Thyroid gland (tissue), 4 donors: ENCODE data around the gene TSPAN15.

Experiments used
- POLR2A ChIP-seq, 2 donors: fragments of 450-650 bp; IDR thresholded peaks; one replicate each; pipeline ENCODE4 v1.6.1; 2017; ENCODE audit warnings: antibody characterized with exemption in 2 of 2, mild to moderate bottlenecking in 2 of 2, moderate library complexity in 1 of 2
- TF ChIP-seq, protein P1 (sequence below), 6 experiments: fragments of 200-600 bp in 3 of 6; fragments of 450-650 bp in 3 of 6; sonication (generic) in 3 of 6; IDR thresholded peaks; one replicate each; pipeline ENCODE4 v1.5.1; 2016 to 2019; ENCODE audit warnings: antibody characterized with exemption in 6 of 6, mild to moderate bottlenecking in 2 of 6, inconsistent platforms in 1 of 6, moderate library complexity in 1 of 6

DNA sequence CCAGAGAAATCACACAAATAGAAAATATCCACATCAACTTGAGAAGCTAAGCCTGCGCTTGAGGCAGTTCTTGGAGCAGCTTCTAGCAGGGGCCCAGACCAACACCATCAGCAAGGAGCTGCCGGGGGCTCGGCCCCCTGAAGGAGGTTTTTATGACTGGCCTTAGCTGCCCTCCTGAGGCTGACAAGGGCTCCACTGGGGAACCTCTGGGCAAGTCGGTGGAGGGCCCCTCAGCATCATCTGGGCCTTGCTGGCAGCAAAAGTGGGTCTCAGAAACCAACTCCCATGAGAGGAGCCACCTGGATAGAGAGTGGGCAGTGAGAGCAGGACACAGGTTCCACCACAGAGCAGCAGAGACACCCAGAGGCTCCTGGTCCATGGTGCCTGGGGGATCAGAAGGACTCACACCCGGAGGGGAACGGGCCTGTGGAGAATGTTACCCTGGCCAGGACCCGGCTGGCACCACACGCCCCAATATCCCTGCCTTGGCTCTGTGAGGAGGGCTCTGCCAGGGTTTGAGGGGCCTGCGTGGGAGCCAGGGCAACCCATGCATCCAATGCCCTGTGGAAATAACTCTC, 66.1 kb downstream of the TSPAN15 start:
- TF ChIP-seq POLR2A (IDR thresholded peaks at IDR 0.05), result no peak
- TF ChIP-seq, protein P1, sequence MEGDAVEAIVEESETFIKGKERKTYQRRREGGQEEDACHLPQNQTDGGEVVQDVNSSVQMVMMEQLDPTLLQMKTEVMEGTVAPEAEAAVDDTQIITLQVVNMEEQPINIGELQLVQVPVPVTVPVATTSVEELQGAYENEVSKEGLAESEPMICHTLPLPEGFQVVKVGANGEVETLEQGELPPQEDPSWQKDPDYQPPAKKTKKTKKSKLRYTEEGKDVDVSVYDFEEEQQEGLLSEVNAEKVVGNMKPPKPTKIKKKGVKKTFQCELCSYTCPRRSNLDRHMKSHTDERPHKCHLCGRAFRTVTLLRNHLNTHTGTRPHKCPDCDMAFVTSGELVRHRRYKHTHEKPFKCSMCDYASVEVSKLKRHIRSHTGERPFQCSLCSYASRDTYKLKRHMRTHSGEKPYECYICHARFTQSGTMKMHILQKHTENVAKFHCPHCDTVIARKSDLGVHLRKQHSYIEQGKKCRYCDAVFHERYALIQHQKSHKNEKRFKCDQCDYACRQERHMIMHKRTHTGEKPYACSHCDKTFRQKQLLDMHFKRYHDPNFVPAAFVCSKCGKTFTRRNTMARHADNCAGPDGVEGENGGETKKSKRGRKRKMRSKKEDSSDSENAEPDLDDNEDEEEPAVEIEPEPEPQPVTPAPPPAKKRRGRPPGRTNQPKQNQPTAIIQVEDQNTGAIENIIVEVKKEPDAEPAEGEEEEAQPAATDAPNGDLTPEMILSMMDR (IDR thresholded peaks at IDR 0.05), result no peak
